Neuronal stem cell (in vitro differentiated cells): ENCODE data around the gene CASQ1.

Source experiments
- DNase-seq: peaks from one replicate; pipeline ENCODE4 v3.0.0-alpha.2; 2013; ENCODE audit warnings: low spot score
- H2AFZ ChIP-seq: one replicate; pipeline ENCODE4 v1.6.1; 2013; ENCODE audit warnings: mild to moderate bottlenecking, low read length, inconsistent platforms
- H2AK5ac ChIP-seq: 2 replicates; pipeline ENCODE4 v1.6.1; 2013; ENCODE audit warnings: low read depth, mild to moderate bottlenecking, inconsistent platforms, low read length, moderate library complexity, mixed read lengths
- H2BK120ac ChIP-seq: 2 replicates; pipeline ENCODE4 v1.6.1; 2013; ENCODE audit warnings: low read depth, mild to moderate bottlenecking, inconsistent platforms, low read length, moderate library complexity, mixed read lengths
- H2BK12ac ChIP-seq: one replicate; pipeline ENCODE4 v1.6.1; 2013; ENCODE audit warnings: low read length, inconsistent platforms
- H2BK15ac ChIP-seq: 2 replicates; pipeline ENCODE4 v1.6.1; 2013; ENCODE audit warnings: mild to moderate bottlenecking, low read length, inconsistent platforms, mixed read lengths
- H2BK5ac ChIP-seq: one replicate; pipeline ENCODE4 v1.6.1; 2013; ENCODE audit warnings: inconsistent platforms, mild to moderate bottlenecking, low read length, moderate library complexity
- H3K14ac ChIP-seq: one replicate; pipeline ENCODE4 v1.6.1; 2013; ENCODE audit warnings: low read length, inconsistent platforms
- H3K18ac ChIP-seq: 2 replicates; pipeline ENCODE4 v1.6.1; 2013; ENCODE audit warnings: low read length, inconsistent platforms
- H3K23ac ChIP-seq: 2 replicates; pipeline ENCODE4 v1.6.1; 2013; ENCODE audit warnings: low read depth, mild to moderate bottlenecking, mixed read lengths, low read length, inconsistent platforms; ENCODE audit not compliant: poor library complexity
- H3K27ac ChIP-seq: replicated peaks from 3 replicates; pipeline ENCODE4 v1.5.1; 2013; ENCODE audit warnings: low read length, inconsistent platforms
- H3K27me3 ChIP-seq, 3 experiments: 2 replicates each; pipeline ENCODE4 v1.6.1; 2013; ENCODE audit warnings: low read length in 3 of 3, mild to moderate bottlenecking in 2 of 3, inconsistent platforms in 1 of 3, low read depth in 1 of 3, mixed read lengths in 1 of 3, moderate library complexity in 1 of 3; ENCODE audit not compliant: control insufficient read depth in 3 of 3, insufficient read depth in 3 of 3
- H3K36me3 ChIP-seq, 2 donors: replicated peaks in 1 of 2; 2 replicates each; pipeline ENCODE4 v1.6.1; 2013; ENCODE audit warnings: low read length in 2 of 2; ENCODE audit not compliant: control insufficient read depth in 2 of 2, insufficient read depth in 2 of 2
- H3K4ac ChIP-seq: 2 replicates; pipeline ENCODE4 v1.6.1; 2013; ENCODE audit warnings: inconsistent platforms, mild to moderate bottlenecking, low read length, moderate library complexity
- H3K4me1 ChIP-seq, 2 donors: 1 replicate in 1 of 2; 2 replicates in 1 of 2; pipeline ENCODE4 v1.6.1; 2013; ENCODE audit warnings: low read length in 2 of 2, low read depth in 1 of 2; ENCODE audit not compliant: control insufficient read depth in 2 of 2, insufficient read depth in 1 of 2
- H3K4me2 ChIP-seq: one replicate; pipeline ENCODE4 v1.6.1; 2013; ENCODE audit warnings: mild to moderate bottlenecking, low read length, inconsistent platforms; ENCODE audit not compliant: insufficient read depth, poor library complexity, severe bottlenecking
- H3K4me3 ChIP-seq, 2 donors: 2 replicates each; pipeline ENCODE4 v1.5.1; 2013; ENCODE audit warnings: low read length in 2 of 2, mild to moderate bottlenecking in 2 of 2, inconsistent platforms in 1 of 2, moderate library complexity in 1 of 2
- H3K79me1 ChIP-seq: one replicate; pipeline ENCODE4 v1.6.1; 2013; ENCODE audit warnings: low read depth, mild to moderate bottlenecking, inconsistent platforms, low read length, moderate library complexity
- H3K9ac ChIP-seq: one replicate; pipeline ENCODE4 v1.6.1; 2013; ENCODE audit warnings: mild to moderate bottlenecking, low read depth, low read length, inconsistent platforms; ENCODE audit not compliant: poor library complexity
- H3K9me3 ChIP-seq, 2 donors: replicated peaks in 1 of 2; 2 replicates each; pipeline versions ENCODE3 to v1.6.1; 2013; ENCODE audit warnings: low read length in 2 of 2, mild to moderate bottlenecking in 2 of 2, inconsistent platforms in 1 of 2, low read depth in 1 of 2, mixed read lengths in 1 of 2, moderate library complexity in 1 of 2; ENCODE audit not compliant: control insufficient read depth in 2 of 2, insufficient read depth in 1 of 2
- H4K8ac ChIP-seq: one replicate; pipeline ENCODE4 v1.6.1; 2013; ENCODE audit warnings: low read depth, mild to moderate bottlenecking, inconsistent platforms, low read length, moderate library complexity
- H4K91ac ChIP-seq: one replicate; pipeline ENCODE4 v1.6.1; 2013; ENCODE audit warnings: low read length, low read depth, mild to moderate bottlenecking, inconsistent platforms; ENCODE audit not compliant: poor library complexity
- WGBS, 2 donors: extraction: QIAGEN DNeasy Blood & Tissue Kit; methylation state at CpG; one replicate each; pipeline ENCODE4 v1.1.7; 2013; ENCODE audit warnings: missing lambda C conversion rate in 2 of 2, mixed read lengths in 1 of 2; ENCODE audit not compliant: insufficient read length in 2 of 2, insufficient replicate concordance in 1 of 2; ENCODE audit errors: extremely low coverage in 2 of 2; 5-methylcytosine and 5-hydroxymethylcytosine counted together

The CASQ1 gene

GRCh38 chr1:160217481-160218051 lies 27.2 kb downstream of the CASQ1 start:
- H3K27ac ChIP-seq = no peak overlapping the region
- no peaks in the 10 kb centered on the region for H3K27me3 ChIP-seq
- peaks cover 57 to 100% of the 10 kb centered on the region in 2 donors for H3K36me3 ChIP-seq

GRCh38 chr1:160219062-160219929 lies 28.9 kb downstream of the CASQ1 start:
- no peak overlapping the region for H3K23ac ChIP-seq
- WGBS, 2 donors = no CpG with 5 or more reads among the region's 4 CpGs
- no peak overlapping the region for H3K9ac ChIP-seq
- no peak overlapping the region for H3K4me2 ChIP-seq
- no peak overlapping the region for H3K4ac ChIP-seq
- H4K91ac ChIP-seq = no peak overlapping the region
- no peak overlapping the region for H3K18ac ChIP-seq
- no peak overlapping the region for H3K27ac ChIP-seq
- no peak overlapping the region for H2BK120ac ChIP-seq
- no peaks in the 10 kb centered on the region for H3K9me3 ChIP-seq
- no peaks in the 10 kb centered on the region for H3K27me3 ChIP-seq
- no peak overlapping the region for H2BK15ac ChIP-seq
- peaks cover 54 to 100% of the 10 kb centered on the region in 2 donors for H3K36me3 ChIP-seq
- no peak for DNase-seq
- H3K4me1 ChIP-seq = peaks cover 0 to 4% of the 10 kb centered on the region in 2 donors
- H3K79me1 ChIP-seq = no peaks in the 10 kb centered on the region
- no peak overlapping the region for H2BK12ac ChIP-seq
- no peak overlapping the region for H4K8ac ChIP-seq
- H2AK5ac ChIP-seq = no peak overlapping the region
- no peak overlapping the region for H2AFZ ChIP-seq
- H2BK5ac ChIP-seq = no peak overlapping the region
- no peak overlapping the region for H3K14ac ChIP-seq
- H3K4me3 ChIP-seq = no peak overlapping the region

More at GRCh38 chr1:160217481-160218051, 27.2 kb downstream of the CASQ1 start:
- WGBS, 2 donors = no CpG with 5 or more reads among the region's 10 CpGs
- Histone ChIP-seq H3K79me1 (no peaks in the 10 kb centered on the region), H4K91ac (no peak overlapping the region), H2BK120ac (no peak overlapping the region), H2BK15ac (no peak overlapping the region), H3K4me3 (no peak overlapping the region), H2BK12ac (no peak overlapping the region), H3K18ac (no peak overlapping the region), H2BK5ac (no peak overlapping the region), H3K9ac (no peak overlapping the region), H3K14ac (no peak overlapping the region), H3K4ac (no peak overlapping the region), H4K8ac (no peak overlapping the region), H3K23ac (no peak overlapping the region), H3K9me3 (no peaks in the 10 kb centered on the region), H3K4me2 (no peak overlapping the region), H2AFZ (no peak overlapping the region), H3K4me1 (peaks cover 0 to 4% of the 10 kb centered on the region in 2 donors), H2AK5ac (no peak overlapping the region)
- DNase-seq = no peak

GRCh38 chr1:160220301-160220700 lies 29.9 kb downstream of the CASQ1 start:
- no peak overlapping the region for H2BK120ac ChIP-seq
- no peak overlapping the region for H3K4me3 ChIP-seq
- H2AK5ac ChIP-seq = no peak overlapping the region
- H3K4ac ChIP-seq = no peak overlapping the region
- no CpG with 5 or more reads among the region's 2 CpGs for WGBS, 2 donors
- no peak overlapping the region for H3K14ac ChIP-seq
- H3K79me1 ChIP-seq = no peaks in the 10 kb centered on the region
- no peak overlapping the region for H3K9ac ChIP-seq
- no peak overlapping the region for H2AFZ ChIP-seq
- H3K4me1 ChIP-seq = peaks cover 0 to 4% of the 10 kb centered on the region in 2 donors
- DNase-seq = no peak
- no peak overlapping the region for H3K27ac ChIP-seq
- H2BK12ac ChIP-seq = no peak overlapping the region
- H3K9me3 ChIP-seq = no peaks in the 10 kb centered on the region
- H3K18ac ChIP-seq = no peak overlapping the region
- H3K36me3 ChIP-seq = peaks cover 53 to 100% of the 10 kb centered on the region in 2 donors
- no peak overlapping the region for H4K91ac ChIP-seq
- H3K23ac ChIP-seq = no peak overlapping the region
- H3K27me3 ChIP-seq = no peaks in the 10 kb centered on the region
- no peak overlapping the region for H4K8ac ChIP-seq
- no peak overlapping the region for H2BK5ac ChIP-seq
- H3K4me2 ChIP-seq = no peak overlapping the region
- H2BK15ac ChIP-seq = no peak overlapping the region

- Histone ChIP-seq H3K27ac (no peak overlapping the region), H3K79me1 (no peaks in the 10 kb centered on the region), H2BK12ac (no peak overlapping the region), H2BK5ac (no peak overlapping the region), H3K18ac (no peak overlapping the region), H2BK15ac (no peak overlapping the region), H3K14ac (no peak overlapping the region), H3K9ac (no peak overlapping the region), H3K4ac (no peak overlapping the region), H3K27me3 (no peaks in the 10 kb centered on the region), H3K4me3 (no peak overlapping the region), H3K23ac (no peak overlapping the region), H4K8ac (no peak overlapping the region), H2AFZ (no peak overlapping the region), H3K4me1 (peaks cover 0 to 4% of the 10 kb centered on the region in 2 donors), H3K36me3 (peaks cover 50 to 100% of the 10 kb centered on the region in 2 donors), H2AK5ac (no peak overlapping the region), H3K4me2 (no peak overlapping the region), H4K91ac (no peak overlapping the region), H3K9me3 (no peaks in the 10 kb centered on the region), H2BK120ac (no peak overlapping the region)
- no peak for DNase-seq
Observed at GRCh38 chr1:160221089-160221488, 30.7 kb downstream of the CASQ1 start.
